Ovary (tissue), 9 donors: ENCODE data around the gene TOR1AIP1. TPM values are rescaled to one million over a fixed set of nuclear protein-coding genes. Genes with fewer than 3 reads are reported as not detected.

Experiments used
- DNase-seq, 5 donors: peaks; one replicate each; pipeline ENCODE4 v3.0.0-alpha.2; 2019 to 2020
- H3K27ac ChIP-seq, 2 donors: fragments of 200-600 bp; one replicate each; pipeline versions ENCODE4 v1.5.1 to v1.8.0; 2019 to 2022
- H3K27me3 ChIP-seq: fragments of 200-600 bp; one replicate; pipeline ENCODE4 v1.8.0; 2022
- H3K36me3 ChIP-seq: fragments of 200-600 bp; sonication (generic); one replicate; pipeline ENCODE4 v1.5.1; 2019
- H3K4me1 ChIP-seq: one replicate; pipeline ENCODE4 v1.8.1; 2013; ENCODE audit warnings: mild to moderate bottlenecking, moderate library complexity; ENCODE audit not compliant: insufficient read depth
- H3K4me3 ChIP-seq: fragments of 200-600 bp; sonication (generic); one replicate; pipeline ENCODE4 v1.5.1; 2017
- H3K9me3 ChIP-seq, 2 donors: fragments of 200-600 bp in 1 of 2; sonication (generic) in 1 of 2; one replicate each; pipeline versions ENCODE4 v1.5.1 to v1.8.1; 2013 to 2019; ENCODE audit warnings: mild to moderate bottlenecking in 1 of 2, moderate library complexity in 1 of 2
- CTCF ChIP-seq, 3 donors: fragments of 450-650 bp in 2 of 3; fragments of 200-600 bp in 1 of 3; IDR thresholded peaks; one replicate each; pipeline versions ENCODE4 v1.5.1 to v1.8.0; 2016 to 2022; ENCODE audit warnings: antibody characterized with exemption in 3 of 3, mild to moderate bottlenecking in 1 of 3
- EP300 ChIP-seq: sonication (generic); formaldehyde crosslinking; IDR thresholded peaks from one replicate; pipeline ENCODE4 v1.6.1; 2017; ENCODE audit warnings: antibody characterized with exemption
- POLR2A ChIP-seq: fragments of 450-650 bp; IDR thresholded peaks from one replicate; pipeline ENCODE4 v1.6.1; 2017; ENCODE audit warnings: antibody characterized with exemption, mild to moderate bottlenecking, moderate library complexity
- WGBS, 3 donors: extraction: QIAGEN DNeasy Blood & Tissue Kit in 1 of 3; methylation state at CpG; one replicate each; pipeline versions ENCODE4 v1.1.5 to v1.1.7; 2013 to 2017; 5-methylcytosine and 5-hydroxymethylcytosine counted together
- intact Hi-C, 4 donors: fragments of 100-400 bp; cut with DNase I; formaldehyde crosslinking; loops; one replicate each; pipeline versions ENCODE4 v1.11.0 to v1.15.1; 2022 to 2023
- polyA plus RNA-seq, 2 donors: library from polyadenylated mRNA; stranded (reverse); fragments of 200-250 nt in 1 of 2; fragments of 350-450 nt in 1 of 2; fragmentation: Illumina TruSeq in 1 of 2; extraction: RNeasy Lipid Tissue Mini Kit (QIAGEN cat#74804) in 1 of 2; gene quantifications; one replicate each; pipeline ENCODE4 v1.2.3, GENCODE V29; 2013 to 2014
- total RNA-seq, 7 donors: library from RNA; depleted of rRNA in 2 of 7; stranded (reverse); fragments of >200 nt in 2 of 7; fragmentation: NEBNext Ultra II Directional in 3 of 7; extraction: Animal tissue kit (Norgen Biotek cat#: 25700) in 3 of 7; gene quantifications; one replicate each; pipeline versions ENCODE4 v1.1.0 to v1.2.4, GENCODE V29; 2016 to 2023
- donor health status: DM: no; HTN: no; CAD: no; lungs with moderate emphysema.
- donor health status: DM: no; HTN: no; CAD: no.
- donor health status: Bipolar disorder and iron deficiency.
- donor health status: DM: yes; HTN: yes; CAD: no.
- donor health status: DM: no; HTN: no; CAD: no.
- donor health status: DM: yes; HTN: yes; CAD: no.

Gene TOR1AIP1
- total and polyA plus RNA-seq, 9 donors = 46.2 to 93.5 (median 61.1) TPM

- no peak overlapping the region for H3K27ac ChIP-seq
- no peaks in the 10 kb centered on the region for H3K9me3 ChIP-seq
- H3K27me3 ChIP-seq = no peaks in the 10 kb centered on the region
- H3K4me3 ChIP-seq = no peak overlapping the region
- intact Hi-C loops = no loop called here
- H3K4me1 ChIP-seq = no peaks in the 10 kb centered on the region
- H3K36me3 ChIP-seq = no peaks in the 10 kb centered on the region
- WGBS, 3 donors = 80 to 92% (median 87%) methylated on average over 4 of the region's 4 CpGs
- TF ChIP-seq POLR2A (no peak), EP300 (no peak), CTCF (IDR thresholded peaks at IDR 0.05) (no peak)
- no peak for DNase-seq
These were observed 44.1 kb downstream of the TOR1AIP1 start for GRCh38 chr1:179925922-179926849.

GRCh38 chr1:179926850-179927205, 44.7 kb downstream of the TOR1AIP1 start:
- TF ChIP-seq POLR2A (no peak), CTCF (IDR thresholded peaks at IDR 0.05) (no peak), EP300 (no peak)
- H3K36me3 ChIP-seq = no peaks in the 10 kb centered on the region
- 88 to 93% (median 90%) methylated on average over 3 of the region's 3 CpGs for WGBS, 3 donors
- no peak overlapping the region for H3K27ac ChIP-seq
- H3K4me3 ChIP-seq = no peak overlapping the region
- intact Hi-C loops = no loop called here
- no peak for DNase-seq
- H3K27me3 ChIP-seq = no peaks in the 10 kb centered on the region
- peaks cover 2% of the 10 kb centered on the region for H3K4me1 ChIP-seq
- H3K9me3 ChIP-seq = no peaks in the 10 kb centered on the region

GRCh38 chr1:179929955-179930798, 48.1 kb downstream of the TOR1AIP1 start:
- no peaks in the 10 kb centered on the region for H3K36me3 ChIP-seq
- no peak for TF ChIP-seq EP300
- H3K4me1 ChIP-seq = peaks cover 2% of the 10 kb centered on the region
- H3K27me3 ChIP-seq = no peaks in the 10 kb centered on the region
- 10 to 22% (median 17%) methylated on average over 2 of the region's 2 CpGs for WGBS, 3 donors
- no peak overlapping the region for H3K27ac ChIP-seq
- intact Hi-C loops = no loop called here
- no peak overlapping the region for H3K4me3 ChIP-seq
- H3K9me3 ChIP-seq = no peaks in the 10 kb centered on the region
- DNase-seq = no peak

- Histone ChIP-seq H3K4me3 (no peak overlapping the region), H3K9me3 (no peaks in the 10 kb centered on the region), H3K4me1 (peaks cover 2% of the 10 kb centered on the region), H3K27ac (no peak overlapping the region), H3K36me3 (no peaks in the 10 kb centered on the region), H3K27me3 (no peaks in the 10 kb centered on the region)
- WGBS, 3 donors = 77 to 85% (median 84%) methylated on average over 3 of the region's 3 CpGs
- intact Hi-C loops = no loop called here
- DNase-seq = no peak
- TF ChIP-seq EP300 = no peak
- TF ChIP-seq CTCF (IDR thresholded peaks at IDR 0.05) = no peak
- TF ChIP-seq POLR2A = no peak
These were observed 48.8 kb downstream of the TOR1AIP1 start for GRCh38 chr1:179930867-179931266.
